ENCODE measurements around the gene HLA-G.

DNA sequence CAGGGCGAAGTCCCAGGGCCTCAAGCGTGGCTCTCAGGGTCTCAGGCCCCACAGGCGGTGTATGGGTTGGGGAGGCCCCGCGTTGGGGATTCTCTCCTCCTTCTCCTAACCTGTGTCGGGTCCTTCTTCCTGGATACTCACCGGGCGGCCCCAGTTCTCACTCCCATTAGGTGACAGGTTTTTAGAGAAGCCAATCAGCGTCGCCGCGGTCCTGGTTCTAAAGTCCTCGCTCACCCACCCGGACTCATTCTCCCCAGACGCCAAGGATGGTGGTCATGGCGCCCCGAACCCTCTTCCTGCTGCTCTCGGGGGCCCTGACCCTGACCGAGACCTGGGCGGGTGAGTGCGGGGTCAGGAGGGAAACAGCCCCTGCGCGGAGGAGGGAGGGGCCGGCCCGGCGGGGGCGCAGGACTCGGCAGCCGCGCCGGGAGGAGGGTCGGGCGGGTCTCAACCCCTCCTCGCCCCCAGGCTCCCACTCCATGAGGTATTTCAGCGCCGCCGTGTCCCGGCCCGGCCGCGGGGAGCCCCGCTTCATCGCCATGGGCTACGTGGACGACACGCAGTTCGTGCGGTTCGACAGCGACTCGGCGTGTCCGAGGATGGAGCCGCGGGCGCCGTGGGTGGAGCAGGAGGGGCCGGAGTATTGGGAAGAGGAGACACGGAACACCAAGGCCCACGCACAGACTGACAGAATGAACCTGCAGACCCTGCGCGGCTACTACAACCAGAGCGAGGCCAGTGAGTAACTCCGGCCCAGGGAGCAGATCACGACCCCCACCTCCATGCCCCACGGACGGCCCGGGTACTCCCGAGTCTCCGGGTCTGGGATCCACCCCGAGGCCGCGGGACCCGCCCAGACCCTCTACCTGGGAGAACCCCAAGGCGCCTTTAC lies at the start of gene HLA-G:
- TF ChIP-seq, protein P1, sequence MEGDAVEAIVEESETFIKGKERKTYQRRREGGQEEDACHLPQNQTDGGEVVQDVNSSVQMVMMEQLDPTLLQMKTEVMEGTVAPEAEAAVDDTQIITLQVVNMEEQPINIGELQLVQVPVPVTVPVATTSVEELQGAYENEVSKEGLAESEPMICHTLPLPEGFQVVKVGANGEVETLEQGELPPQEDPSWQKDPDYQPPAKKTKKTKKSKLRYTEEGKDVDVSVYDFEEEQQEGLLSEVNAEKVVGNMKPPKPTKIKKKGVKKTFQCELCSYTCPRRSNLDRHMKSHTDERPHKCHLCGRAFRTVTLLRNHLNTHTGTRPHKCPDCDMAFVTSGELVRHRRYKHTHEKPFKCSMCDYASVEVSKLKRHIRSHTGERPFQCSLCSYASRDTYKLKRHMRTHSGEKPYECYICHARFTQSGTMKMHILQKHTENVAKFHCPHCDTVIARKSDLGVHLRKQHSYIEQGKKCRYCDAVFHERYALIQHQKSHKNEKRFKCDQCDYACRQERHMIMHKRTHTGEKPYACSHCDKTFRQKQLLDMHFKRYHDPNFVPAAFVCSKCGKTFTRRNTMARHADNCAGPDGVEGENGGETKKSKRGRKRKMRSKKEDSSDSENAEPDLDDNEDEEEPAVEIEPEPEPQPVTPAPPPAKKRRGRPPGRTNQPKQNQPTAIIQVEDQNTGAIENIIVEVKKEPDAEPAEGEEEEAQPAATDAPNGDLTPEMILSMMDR (IDR thresholded peaks at IDR 0.05): no peak
- no peak for TF ChIP-seq ZFX (IDR thresholded peaks at IDR 0.05; ENCODE audit: borderline replicate concordance)

Data from 22Rv1 (cell line).